NCI-H748 treated with DMSO at 0.1 percent for 48 hours (cell line): ENCODE data around the gene CPXM1.
"Not testable (repeated sequence)": the region's sequence is repeated elsewhere in the genome, so short reads cannot be mapped to it uniquely, and the experiment has no call there.

Source experiments
- DNase-seq: peaks from one replicate; lab custom pipeline; 2025; lab: John Stamatoyannopoulos, UW

Gene CPXM1

GRCh38 chr20:2799688-2800520 lies 523 bp downstream of the CPXM1 start:
- DNase-seq: no peak

GRCh38 chr20:2799271-2799670 lies 1.2 kb downstream of the CPXM1 start:
- DNase-seq: no peak

GRCh38 chr20:2798814-2799213 lies 1.6 kb downstream of the CPXM1 start:
- DNase-seq: no peak

GRCh38 chr20:2798095-2798805 lies 2.2 kb downstream of the CPXM1 start:
- DNase-seq: no peak

GRCh38 chr20:2797136-2797983 lies 3.1 kb downstream of the CPXM1 start:
- DNase-seq: no peak

GRCh38 chr20:2796011-2796660 lies 4.3 kb downstream of the CPXM1 start:
- no peak for DNase-seq

GRCh38 chr20:2795451-2795850 lies 5.0 kb downstream of the CPXM1 start:
- DNase-seq: no peak

- no peak for DNase-seq
Observed at GRCh38 chr20:2794866-2795447, 5.5 kb downstream of the CPXM1 start.

- no peak for DNase-seq
Observed at GRCh38 chr20:2794202-2794748, 6.2 kb downstream of the CPXM1 start.

- no peak for DNase-seq
Observed at GRCh38 chr20:2793471-2793870, 7.0 kb downstream of the CPXM1 start.

- no peak for DNase-seq
Observed at GRCh38 chr20:2783908-2784566, 16.4 kb downstream of the CPXM1 start.

GRCh38 chr20:2780948-2781347 lies 19.5 kb downstream of the CPXM1 start:
- no peak for DNase-seq

GRCh38 chr20:2778602-2779321 lies 21.7 kb downstream of the CPXM1 start:
- DNase-seq: no peak

GRCh38 chr20:2775139-2775538 lies 25.3 kb downstream of the CPXM1 start:
- no peak for DNase-seq

GRCh38 chr20:2773812-2774211 lies 26.6 kb downstream of the CPXM1 start:
- no peak for DNase-seq

GRCh38 chr20:2771631-2772080 lies 28.8 kb downstream of the CPXM1 start:
- DNase-seq: no peak

GRCh38 chr20:2770091-2770490 lies 30.3 kb downstream of the CPXM1 start:
- not testable (repeated sequence) for DNase-seq

- no peak for DNase-seq
Observed at GRCh38 chr20:2768632-2769015, 31.8 kb downstream of the CPXM1 start.

- no peak for DNase-seq
Observed at GRCh38 chr20:2767768-2768631, 32.4 kb downstream of the CPXM1 start.
